ENCODE measurements around the gene ZBTB46. TPM values are rescaled to one million over a fixed set of nuclear protein-coding genes. Genes with fewer than 3 reads are reported as not detected.

Gene ZBTB46
- polyA plus RNA-seq, 3 donors = 0.07 to 2.3 (median 0.37) TPM

- no peaks in the 10 kb centered on the region for H3K79me2 ChIP-seq (ENCODE audit: insufficient read depth, low read length)
- peaks cover 28% of the 10 kb centered on the region for H3K4me1 Mint-ChIP-seq
- H3K36me3 ChIP-seq (replicated peaks in 1 of 2; ENCODE audit: control insufficient read depth in 1 of 2, insufficient read depth in 2 of 2, low read length in 2 of 2) = no peaks in the 10 kb centered on the region
- H3K9ac ChIP-seq (ENCODE audit: insufficient read depth, low read length, poor library complexity, severe bottlenecking) = no peak overlapping the region
- intact Hi-C loops (cut with micrococcal nuclease) = no loop called here
- H3K9me3 ChIP-seq (replicated peaks in 1 of 2; ENCODE audit: control insufficient read depth in 1 of 2, insufficient read depth in 1 of 2, low read length in 2 of 2) = no peaks in the 10 kb centered on the region
- H4K20me1 ChIP-seq (ENCODE audit: insufficient read depth, low read length) = no peaks in the 10 kb centered on the region
- 42% methylated on average over 18 of the region's 28 CpGs for WGBS (ENCODE audit: insufficient coverage)
- peaks cover 0 to 1% of the 10 kb centered on the region in 2 donors for H3K36me3 Mint-ChIP-seq
- peaks cover 45 to 48% of the 10 kb centered on the region in 2 donors for H3K4me1 ChIP-seq (ENCODE audit: control insufficient read depth in 1 of 2, insufficient read depth in 2 of 2, low read length in 2 of 2)
- TF ChIP-seq CTCF (IDR thresholded peaks at IDR 0.05) = no peak
- H3K4me2 ChIP-seq (replicated peaks; ENCODE audit: extremely low read depth, low read length, poor library complexity, severe bottlenecking) = peak overlapping the region; percentile 50
- no peak for DNase-seq
- no peak overlapping the region for H3K27ac Mint-ChIP-seq
- H2AFZ ChIP-seq (ENCODE audit: insufficient read depth, low read depth, low read length, poor library complexity, severe bottlenecking) = peak overlapping the region; percentile 19
- peaks cover 0 to 14% (median 2%) of the 10 kb centered on the region in 7 donors for H3K9me3 Mint-ChIP-seq
- peaks cover 25 to 50% (median 36%) of the 10 kb centered on the region in 3 donors for H3K27me3 Mint-ChIP-seq (ENCODE audit: low read depth in 3 of 3)
- no peak overlapping the region for H3K27ac ChIP-seq (ENCODE audit: low read depth in 1 of 2, low read length in 2 of 2)
- peak overlapping the region in 1 of 2 donors; percentile 16 for H3K4me3 Mint-ChIP-seq
- H3K4me3 ChIP-seq (replicated peaks in 1 of 3; ENCODE audit: low read depth in 2 of 3, low read length in 3 of 3) = peak overlapping the region in 1 of 3 experiments; percentile 33
- peaks cover 19 to 52% of the 10 kb centered on the region in 2 donors for H3K27me3 ChIP-seq (ENCODE audit: control insufficient read depth in 2 of 2, insufficient read depth in 2 of 2, low read length in 2 of 2)
Observed at GRCh38 chr20:63848003-63848911, 17.2 kb upstream of the ZBTB46 start.

GRCh38 chr20:63847237-63848002, 16.4 kb upstream of the ZBTB46 start:
- TF ChIP-seq CTCF (IDR thresholded peaks at IDR 0.05) = no peak
- H2AFZ ChIP-seq (ENCODE audit: insufficient read depth, low read depth, low read length, poor library complexity, severe bottlenecking) = peak overlapping the region; percentile 19
- no peaks in the 10 kb centered on the region for H3K79me2 ChIP-seq (ENCODE audit: insufficient read depth, low read length)
- no peak for DNase-seq
- Mint-ChIP-seq H3K36me3 (peaks cover 0 to 2% of the 10 kb centered on the region in 2 donors), H3K27me3 (ENCODE audit: low read depth in 3 of 3) (peaks cover 23 to 58% (median 40%) of the 10 kb centered on the region in 3 donors), H3K4me1 (peaks cover 27% of the 10 kb centered on the region), H3K9me3 (peaks cover 0 to 14% (median 2%) of the 10 kb centered on the region in 7 donors), H3K27ac (no peak overlapping the region), H3K4me3 (peak overlapping the region in 1 of 2 donors; percentile 55)
- peak overlapping the region in 1 of 3 experiments; percentile 33 for H3K4me3 ChIP-seq (replicated peaks in 1 of 3; ENCODE audit: low read depth in 2 of 3, low read length in 3 of 3)
- intact Hi-C loops (cut with micrococcal nuclease) = loop anchor here in 1 of 2 donors (2.0 kb wide), 1 partner anchor 13 kb away; the partner anchor contains the start of gene ABHD16B
- no peak overlapping the region for H3K9ac ChIP-seq (ENCODE audit: insufficient read depth, low read length, poor library complexity, severe bottlenecking)
- no peaks in the 10 kb centered on the region for H4K20me1 ChIP-seq (ENCODE audit: insufficient read depth, low read length)
- H3K27me3 ChIP-seq (ENCODE audit: control insufficient read depth in 2 of 2, insufficient read depth in 2 of 2, low read length in 2 of 2) = peaks cover 19 to 60% of the 10 kb centered on the region in 2 donors
- H3K27ac ChIP-seq (ENCODE audit: low read depth in 1 of 2, low read length in 2 of 2) = no peak overlapping the region
- H3K36me3 ChIP-seq (replicated peaks in 1 of 2; ENCODE audit: control insufficient read depth in 1 of 2, insufficient read depth in 2 of 2, low read length in 2 of 2) = no peaks in the 10 kb centered on the region
- no peaks in the 10 kb centered on the region for H3K9me3 ChIP-seq (replicated peaks in 1 of 2; ENCODE audit: control insufficient read depth in 1 of 2, insufficient read depth in 1 of 2, low read length in 2 of 2)
- H3K4me2 ChIP-seq (replicated peaks; ENCODE audit: extremely low read depth, low read length, poor library complexity, severe bottlenecking) = peak overlapping the region; percentile 50
- 0% methylated on average over 3 of the region's 16 CpGs for WGBS (ENCODE audit: insufficient coverage)
- peaks cover 44 to 47% of the 10 kb centered on the region in 2 donors for H3K4me1 ChIP-seq (ENCODE audit: control insufficient read depth in 1 of 2, insufficient read depth in 2 of 2, low read length in 2 of 2)
